DMS53 (cell line): Measurements from ENCODE around the gene RANBP1.

Experiments
- DNase-seq: peaks from one replicate; lab custom pipeline; 2025; lab: John Stamatoyannopoulos, UW

RANBP1 gene

GRCh38 chr22:20108757-20109230 is 7.1 kb upstream of the RANBP1 start:
- DNase-seq = no peak

GRCh38 chr22:20109411-20110358 is 6.2 kb upstream of the RANBP1 start:
- DNase-seq = no peak

- no peak for DNase-seq
Observed at GRCh38 chr22:20110359-20110985, 5.4 kb upstream of the RANBP1 start.

- peak; percentile 54 for DNase-seq
Observed at GRCh38 chr22:20111045-20111688, 4.7 kb upstream of the RANBP1 start.

GRCh38 chr22:20111689-20112622 is 3.9 kb upstream of the RANBP1 start:
- DNase-seq = no peak

- DNase-seq = no peak
Observed at GRCh38 chr22:20112623-20113511, 3.0 kb upstream of the RANBP1 start.

GRCh38 chr22:20113551-20114310 is 2.2 kb upstream of the RANBP1 start:
- no peak for DNase-seq

- no peak for DNase-seq
Observed at GRCh38 chr22:20114506-20115475, 1.1 kb upstream of the RANBP1 start.

GRCh38 chr22:20116376-20116950 is 559 bp downstream of the RANBP1 start:
- DNase-seq = no peak

- peak; percentile 93 for DNase-seq
Observed at GRCh38 chr22:20116951-20117632, 1.2 kb downstream of the RANBP1 start, which contains the start of gene TRMT2A. TRMT2A (minus strand) TSS chr22:20117226; CDS start chr22:20116906, 320 bp downstream.

- peak; percentile 34 for DNase-seq
Observed at GRCh38 chr22:20117633-20118299, 1.9 kb downstream of the RANBP1 start.

GRCh38 chr22:20118300-20119020 is 2.6 kb downstream of the RANBP1 start:
- no peak for DNase-seq

- DNase-seq = no peak
Observed at GRCh38 chr22:20121856-20122415, 6.0 kb downstream of the RANBP1 start.

- no peak for DNase-seq
Observed at GRCh38 chr22:20123366-20124082, 7.6 kb downstream of the RANBP1 start.
